Anterior cingulate cortex (tissue), 58 donors: ENCODE results near the gene CLEC4F.

Source experiments
- DNase-seq, 58 donors: peaks; one replicate each; lab custom pipeline; 2025; lab: John Stamatoyannopoulos, UW

Gene CLEC4F

DNA sequence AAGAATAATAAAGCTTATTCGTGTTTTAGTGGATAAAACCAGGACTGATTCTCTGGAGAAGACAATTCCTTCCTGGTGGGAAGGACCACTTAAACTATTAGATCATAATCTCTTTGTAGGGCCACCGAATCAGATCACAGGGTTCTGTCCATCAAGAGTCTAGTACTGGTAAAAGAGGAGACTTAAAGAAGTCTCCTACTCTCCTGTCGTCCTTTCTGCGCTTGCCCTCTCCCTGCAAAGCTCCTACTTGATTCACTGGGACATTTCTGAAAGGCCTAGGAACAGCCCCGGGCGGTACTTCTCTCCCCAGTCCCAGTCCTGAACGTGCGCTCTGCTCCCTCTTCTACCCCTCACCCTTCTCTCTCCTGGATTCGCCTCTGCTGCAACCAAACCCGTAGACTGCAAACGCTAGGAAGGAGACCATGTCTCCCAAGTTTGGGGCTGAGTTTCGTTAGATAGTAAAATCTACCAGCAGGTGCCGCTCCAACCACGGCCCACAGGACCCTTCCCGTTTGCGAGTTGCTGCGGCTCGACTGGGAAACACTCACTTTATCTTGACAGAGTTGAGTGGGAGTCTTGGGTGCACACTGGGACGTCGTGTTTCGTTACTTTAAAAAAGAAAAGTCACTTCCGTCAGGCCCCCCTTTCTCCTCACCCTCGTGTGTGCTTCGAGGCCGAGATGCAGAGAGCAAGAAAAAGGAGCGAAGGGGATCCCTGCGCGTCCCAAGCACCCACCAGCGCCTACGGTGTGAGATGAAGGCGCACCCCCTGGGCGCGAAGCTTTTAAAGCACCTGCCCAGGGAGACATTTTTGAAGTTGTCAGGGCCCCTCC is 30.9 kb downstream of the CLEC4F start:
- DNase-seq = peak in 51 of 58 donors; percentile 4 to 72 (median 41)

- peak in 35 of 58 donors; percentile 1 to 64 (median 18) for DNase-seq
These were observed 35.1 kb downstream of the CLEC4F start for GRCh38 chr2:70785137-70785911.

GRCh38 chr2:70784320-70784719 is 36.1 kb downstream of the CLEC4F start:
- DNase-seq = no peak

- DNase-seq = no peak
These were observed 40.4 kb downstream of the CLEC4F start for GRCh38 chr2:70779911-70780545.

GRCh38 chr2:70779491-70779890 is 40.9 kb downstream of the CLEC4F start:
- DNase-seq = no peak

DNA sequence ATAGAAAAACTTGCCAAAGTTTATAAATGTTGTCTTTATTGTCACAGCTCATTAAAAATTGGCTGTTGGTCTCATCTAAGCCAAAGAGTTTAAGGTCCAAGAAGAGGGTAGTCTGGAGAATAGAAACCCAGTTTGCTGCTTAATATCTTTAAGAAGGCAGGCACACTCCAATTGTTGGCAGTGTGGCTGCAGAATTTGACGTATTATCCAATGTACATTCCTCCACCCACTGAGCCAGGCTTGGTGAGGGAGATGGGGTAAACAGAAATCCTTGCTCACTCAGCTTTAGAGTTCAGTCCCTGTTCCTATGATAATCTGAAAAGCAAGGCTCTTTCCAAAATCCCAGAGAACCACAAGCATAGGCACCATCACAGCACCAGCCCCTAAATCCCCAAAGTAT is 41.7 kb downstream of the CLEC4F start:
- no peak for DNase-seq

GRCh38 chr2:70777450-70777849 is 42.9 kb downstream of the CLEC4F start:
- DNase-seq = no peak

DNA sequence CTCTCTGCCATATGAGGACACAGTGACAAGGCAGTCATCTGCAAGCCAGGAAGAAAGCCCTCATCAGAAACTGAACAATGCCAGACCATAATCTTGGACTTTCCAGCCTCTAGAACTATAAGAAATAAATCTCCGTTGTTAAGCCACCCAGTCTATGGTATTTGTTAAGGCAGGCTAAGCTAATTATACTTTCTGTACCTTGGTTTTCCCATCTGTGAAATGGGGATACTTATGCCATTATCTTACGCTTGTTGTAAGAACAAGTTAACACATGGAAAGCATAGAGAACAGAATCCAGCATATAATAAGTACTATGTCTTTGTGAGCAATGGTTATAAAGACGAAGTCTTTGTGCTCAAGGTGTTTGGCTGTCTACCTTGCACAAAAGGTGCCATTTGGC is 44.1 kb downstream of the CLEC4F start:
- no peak for DNase-seq

GRCh38 chr2:70775141-70775540 is 45.3 kb downstream of the CLEC4F start:
- DNase-seq = no peak

DNA sequence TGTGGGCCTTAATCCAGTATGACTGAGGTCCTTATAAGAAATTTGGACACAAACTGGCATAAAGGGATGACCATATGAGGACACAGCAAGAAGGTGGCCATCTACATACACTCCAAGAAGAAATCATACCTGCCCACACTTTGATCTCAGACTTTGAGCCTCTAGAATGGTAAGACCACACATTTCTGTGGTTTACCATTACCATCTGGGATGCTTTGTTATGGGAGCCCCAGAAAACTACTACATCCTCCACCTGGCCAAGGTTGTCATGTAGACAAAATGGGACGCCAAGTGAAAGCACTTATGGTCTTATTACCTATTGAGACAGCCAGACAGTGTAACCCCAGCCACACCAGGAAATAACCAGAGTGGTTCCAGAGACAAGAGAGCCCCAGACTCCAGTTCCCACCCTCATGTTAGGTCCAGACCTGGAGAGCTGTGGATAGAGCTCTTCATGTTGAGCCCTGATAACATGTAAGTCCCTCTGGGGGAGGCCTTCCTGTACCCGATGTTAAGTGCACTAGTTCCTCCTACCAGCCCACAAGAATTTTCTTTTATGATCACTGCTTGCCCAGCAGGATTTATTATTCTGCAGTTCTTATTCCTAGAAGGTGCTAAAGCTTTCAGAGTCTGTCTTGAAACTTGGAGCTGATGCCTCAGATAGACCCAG is 47.8 kb downstream of the CLEC4F start:
- DNase-seq = no peak

DNA sequence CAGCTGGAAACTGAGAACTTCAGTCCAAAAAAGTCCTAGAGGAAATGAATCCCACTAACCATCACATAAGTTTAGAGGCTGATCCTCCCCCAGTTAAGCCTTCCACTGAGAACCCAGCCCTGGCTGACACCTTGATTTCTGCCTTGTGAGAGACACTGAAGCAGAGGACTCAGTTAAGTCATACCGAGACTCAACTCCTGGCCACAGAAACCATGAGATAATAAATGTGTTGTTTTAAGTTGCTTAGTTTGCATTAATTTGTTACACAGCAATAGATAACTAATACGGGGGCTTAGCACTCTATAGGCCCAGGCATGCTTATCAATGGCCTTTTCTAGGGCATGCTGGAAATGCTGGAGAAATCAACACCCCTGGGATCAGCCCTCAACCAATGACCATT is 49.0 kb downstream of the CLEC4F start:
- no peak for DNase-seq

GRCh38 chr2:70769450-70769849 is 50.9 kb downstream of the CLEC4F start:
- DNase-seq = no peak

DNA sequence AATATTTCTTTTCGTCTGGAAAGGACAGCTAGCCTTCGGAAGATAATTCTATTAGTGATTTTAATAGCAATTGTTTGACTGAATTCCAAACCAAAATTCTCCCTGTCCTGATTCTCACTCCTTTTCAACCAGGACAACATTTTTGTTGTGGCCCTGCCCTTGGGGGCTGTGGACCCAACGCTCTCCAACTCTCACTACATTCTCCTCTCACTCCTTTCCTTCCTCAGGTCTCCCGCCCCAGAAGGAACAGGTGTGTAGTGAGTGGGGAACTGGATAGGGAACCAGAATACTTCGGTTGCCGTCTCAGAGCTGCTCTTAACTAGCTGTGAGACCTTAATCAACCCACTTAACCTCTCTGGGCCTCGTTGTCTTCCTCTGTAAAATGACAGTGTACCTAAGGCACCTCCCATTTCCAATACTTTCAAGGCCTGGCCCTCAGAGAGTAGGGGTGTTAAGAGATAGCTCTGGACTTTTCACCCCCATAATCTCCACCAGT is 51.8 kb downstream of the CLEC4F start:
- no peak for DNase-seq

GRCh38 chr2:70767699-70768589 is 52.5 kb downstream of the CLEC4F start, which contains the start of gene ADD2:
Gene ADD2 (minus strand): TSS chr2:70768200. CDS start chr2:70706408, 61,792 bp downstream.
- peak in 41 of 58 donors; percentile 4 to 62 (median 30) for DNase-seq

DNA sequence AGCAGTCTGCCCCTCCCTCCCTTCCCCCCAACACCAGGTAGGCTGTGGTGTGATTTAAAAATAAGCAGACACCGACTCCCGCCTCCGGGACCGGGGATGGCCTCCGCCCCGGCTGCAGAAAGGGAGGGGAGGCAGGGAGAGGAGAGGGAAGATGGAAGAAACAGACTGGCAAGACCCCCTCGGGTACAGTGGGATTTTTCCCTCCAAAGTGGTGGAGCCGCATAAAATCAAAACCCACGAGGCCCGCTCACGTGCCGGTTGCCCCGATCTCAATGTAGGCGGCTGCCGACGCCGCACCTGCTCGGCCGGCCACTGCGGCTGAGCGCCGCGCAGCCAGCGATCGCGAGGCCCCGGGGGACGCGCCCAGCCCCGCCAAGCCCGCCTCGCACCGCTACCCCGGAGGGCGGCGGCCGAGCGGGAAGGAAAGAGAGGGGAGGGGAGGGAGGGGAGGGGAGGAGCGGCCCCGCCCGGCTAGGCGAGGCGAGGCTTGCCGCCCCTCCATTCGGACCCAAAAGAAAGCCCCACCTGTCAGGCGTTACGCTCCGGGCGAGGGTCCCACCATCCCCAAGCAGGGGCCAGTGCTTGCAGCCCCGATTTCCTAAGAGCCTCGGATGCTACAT is 53.2 kb downstream of the CLEC4F start:
- peak in 8 of 58 donors; percentile 5 to 46 (median 31) for DNase-seq

- no peak for DNase-seq
These were observed 53.9 kb downstream of the CLEC4F start for GRCh38 chr2:70766357-70767078.

GRCh38 chr2:70765507-70765906 is 54.9 kb downstream of the CLEC4F start:
- no peak for DNase-seq

GRCh38 chr2:70759446-70759845 is 61.0 kb downstream of the CLEC4F start:
- DNase-seq = no peak
